Activated gamma-delta T cell treated with anti-CD3 and anti-CD28 coated beads, Interleukin-2, amount 50 U/mL, for 16 hours (primary cell): ENCODE results near the gene FAM161B.
"Not testable (repeated sequence)": the region's sequence is repeated elsewhere in the genome, so short reads cannot be mapped to it uniquely, and the experiment has no call there.

Experiments
- DNase-seq: peaks from one replicate; pipeline ENCODE4 v3.0.0-alpha.2; 2020; ENCODE audit warnings: low read depth

The FAM161B gene

DNA sequence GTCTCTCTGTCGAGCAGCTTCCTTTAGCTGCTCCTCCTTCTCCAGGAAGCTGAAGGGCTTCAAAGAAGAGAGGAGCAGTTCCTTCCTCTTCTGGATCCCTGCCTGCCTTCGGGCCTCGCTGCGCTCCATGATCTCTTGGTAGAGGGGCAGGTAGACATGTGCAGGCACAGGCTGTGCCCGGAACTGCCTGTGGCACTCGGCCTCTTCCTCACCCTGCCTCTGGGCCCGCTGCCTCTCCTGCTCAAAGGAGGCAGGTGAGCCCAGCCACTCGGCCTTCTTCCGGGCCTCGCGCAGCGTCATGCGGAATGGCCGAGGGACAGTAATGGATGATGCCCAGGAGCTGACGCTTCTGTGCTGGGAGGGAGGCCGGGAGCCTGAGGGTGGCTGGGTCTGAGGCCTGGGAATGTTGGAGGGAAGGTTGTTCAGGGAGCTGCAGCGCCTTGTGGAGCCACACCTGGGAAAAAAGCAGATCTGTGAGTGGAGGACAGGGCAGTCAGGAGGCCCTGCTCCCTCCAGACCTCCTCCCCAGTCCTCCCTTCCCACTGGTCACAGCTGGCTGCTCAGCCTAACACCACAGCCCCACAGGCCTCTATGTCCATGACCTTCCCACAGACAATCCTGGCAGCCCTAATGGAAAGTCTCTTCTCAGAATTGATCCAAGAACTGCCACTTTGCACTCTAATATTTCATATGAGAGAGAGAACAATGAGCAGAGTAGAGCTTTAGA is 5.3 kb downstream of the FAM161B start:
- no peak for DNase-seq

DNA sequence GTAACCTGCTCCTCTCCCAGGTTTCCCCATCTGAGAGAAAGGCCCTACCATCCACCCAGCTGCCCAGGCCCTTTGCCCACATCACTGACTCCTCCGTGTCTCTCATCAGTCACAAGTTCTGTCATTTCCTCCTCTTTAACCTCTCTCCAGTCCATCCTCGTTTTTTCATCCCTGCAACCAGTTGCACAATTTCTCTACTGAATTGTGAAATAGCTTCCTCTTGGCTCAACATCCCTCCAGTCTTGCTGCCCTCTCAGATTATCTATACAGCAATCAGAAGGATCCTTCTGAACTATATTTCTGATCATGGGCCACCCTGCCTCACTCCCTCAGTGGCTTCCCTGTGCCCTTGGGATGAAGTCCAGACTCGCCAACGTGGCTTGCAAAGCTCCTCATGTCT is 6.8 kb downstream of the FAM161B start:
- no peak for DNase-seq

DNA sequence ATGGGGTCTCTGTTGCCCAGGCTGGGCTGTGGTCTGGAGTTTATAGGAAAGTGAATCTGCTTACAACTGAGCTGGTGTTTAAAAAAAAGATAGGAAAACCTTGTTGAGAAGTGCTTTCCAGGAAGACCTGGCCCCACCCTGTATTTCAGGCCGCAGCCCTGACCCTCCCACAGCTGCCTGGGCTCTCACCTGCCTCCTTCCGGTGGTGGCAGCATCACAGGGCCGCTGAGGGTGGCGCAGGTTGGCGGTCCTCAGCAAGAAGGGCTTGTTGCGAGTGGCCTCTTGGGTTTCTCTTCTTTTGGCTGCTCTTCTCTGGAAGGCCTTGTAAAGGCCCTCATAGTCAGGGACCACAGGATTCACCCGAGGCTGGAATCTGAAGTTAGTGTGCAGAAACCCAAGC is 7.7 kb downstream of the FAM161B start:
- no peak for DNase-seq

DNA sequence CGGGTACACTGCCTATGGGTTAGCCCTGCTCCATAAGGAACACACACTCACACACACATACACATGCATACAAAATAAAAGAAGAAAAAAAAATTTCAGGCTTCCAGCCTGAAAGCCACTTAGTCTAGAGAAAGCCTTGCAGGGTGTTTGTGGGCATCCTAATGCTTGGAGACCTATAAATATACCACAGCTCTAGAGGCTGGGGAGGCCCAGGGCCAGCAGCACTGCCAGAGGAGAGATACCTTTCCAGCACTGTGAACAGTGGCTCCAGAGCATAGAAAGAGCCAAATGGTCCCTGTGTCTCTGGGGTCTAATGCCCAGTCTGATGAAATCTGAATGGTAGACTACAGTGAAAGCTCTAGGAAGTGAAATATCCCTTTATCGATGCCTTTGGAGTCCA is 12.9 kb downstream of the FAM161B start:
- no peak for DNase-seq

DNA sequence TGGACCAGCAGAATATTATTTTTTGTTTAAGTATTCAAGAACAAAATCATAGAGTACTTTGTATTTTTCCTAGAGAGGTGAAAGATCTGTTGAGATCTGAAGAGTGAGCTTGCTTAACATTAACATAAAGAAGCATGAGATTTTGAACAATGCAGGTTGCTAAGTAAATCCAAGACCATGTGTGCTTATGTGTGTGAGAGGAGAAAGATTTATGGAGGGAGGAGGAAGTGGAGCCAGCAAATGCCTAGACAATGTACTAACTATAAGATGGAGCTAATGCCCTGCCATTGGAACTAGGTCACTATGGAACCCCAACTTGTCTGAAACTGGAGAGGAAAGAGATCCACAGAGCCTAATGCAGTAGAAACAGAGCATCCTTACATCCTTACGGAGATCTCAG is 13.3 kb downstream of the FAM161B start:
- no peak for DNase-seq

DNA sequence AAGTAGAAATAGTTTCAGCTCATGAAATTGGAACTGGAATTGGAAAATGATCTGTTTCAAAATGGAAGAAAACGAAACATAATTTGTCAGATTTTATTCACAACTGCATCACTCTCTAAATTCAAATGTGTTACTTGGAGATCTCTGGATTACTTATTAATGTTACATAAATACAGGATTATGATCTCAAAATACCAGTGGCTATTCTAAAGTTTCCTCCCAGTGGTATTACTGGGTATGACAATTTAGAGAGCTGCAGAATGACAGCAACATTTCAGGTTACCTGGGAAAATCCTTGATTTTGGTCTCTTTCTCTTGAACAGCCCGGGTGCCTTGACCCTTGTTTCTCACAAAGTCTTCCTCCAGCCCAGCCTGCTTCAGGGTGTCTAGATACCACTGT is 14.2 kb downstream of the FAM161B start:
- DNase-seq, result no peak

DNA sequence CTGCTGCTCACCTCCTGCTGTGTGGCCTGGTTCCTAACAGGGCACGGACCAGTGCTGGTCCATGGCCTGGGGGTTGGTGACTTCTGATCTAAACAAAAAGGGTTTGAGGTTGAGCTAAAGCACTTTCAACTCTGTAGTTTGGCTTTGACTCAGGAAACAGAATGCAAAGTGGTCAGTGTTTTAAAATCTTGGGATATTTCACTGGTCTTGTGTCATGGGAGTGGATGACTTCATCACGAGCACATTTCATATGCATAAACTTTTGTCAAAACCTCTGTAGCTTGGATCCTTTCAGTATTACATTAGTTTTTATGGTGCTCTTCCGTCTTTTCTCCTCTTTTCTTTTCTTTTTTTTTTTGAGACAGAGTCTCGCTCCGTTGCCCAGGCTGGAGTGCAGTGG is 25.6 kb downstream of the FAM161B start:
- DNase-seq, result no peak

DNA sequence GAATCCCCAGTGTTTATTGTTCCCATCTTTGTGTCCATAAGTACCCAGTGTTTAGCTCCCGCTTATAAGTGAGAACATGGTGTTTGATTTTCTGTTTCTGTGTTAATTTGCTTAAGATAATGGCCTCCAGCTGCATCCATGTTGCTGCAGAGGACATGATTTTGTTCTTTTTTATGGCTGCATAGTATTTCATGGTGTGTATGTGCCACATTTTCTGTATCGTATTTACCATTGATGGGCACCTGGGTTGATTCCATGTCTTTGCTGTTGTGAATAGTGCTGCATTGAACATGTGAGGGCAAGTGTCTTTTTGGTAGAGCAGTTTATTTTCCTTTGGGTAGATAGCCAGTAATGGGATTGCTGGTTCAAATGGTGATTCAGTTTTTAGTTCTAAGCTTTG is 30.4 kb downstream of the FAM161B start:
- DNase-seq, result not testable (repeated sequence)

DNA sequence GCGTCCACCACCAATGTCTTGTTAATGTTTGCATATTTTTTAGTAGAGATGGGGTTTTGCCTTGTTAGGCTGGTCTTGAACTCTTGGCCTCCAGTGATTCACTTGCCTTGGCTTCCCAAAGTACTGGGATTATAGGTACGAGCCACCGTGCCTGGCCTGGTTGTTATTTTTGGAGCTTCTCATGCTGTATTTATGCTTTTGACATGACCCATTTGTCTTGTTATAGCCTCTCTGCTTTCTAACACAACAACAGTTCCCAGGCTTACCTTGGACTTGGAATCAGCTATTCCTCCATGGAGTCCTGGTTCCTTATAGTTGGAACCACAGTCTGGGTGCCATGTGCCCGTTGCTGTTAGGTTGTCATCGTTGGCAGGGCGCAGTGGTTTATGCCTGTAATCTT is 33.6 kb downstream of the FAM161B start:
- DNase-seq, result no peak

DNA sequence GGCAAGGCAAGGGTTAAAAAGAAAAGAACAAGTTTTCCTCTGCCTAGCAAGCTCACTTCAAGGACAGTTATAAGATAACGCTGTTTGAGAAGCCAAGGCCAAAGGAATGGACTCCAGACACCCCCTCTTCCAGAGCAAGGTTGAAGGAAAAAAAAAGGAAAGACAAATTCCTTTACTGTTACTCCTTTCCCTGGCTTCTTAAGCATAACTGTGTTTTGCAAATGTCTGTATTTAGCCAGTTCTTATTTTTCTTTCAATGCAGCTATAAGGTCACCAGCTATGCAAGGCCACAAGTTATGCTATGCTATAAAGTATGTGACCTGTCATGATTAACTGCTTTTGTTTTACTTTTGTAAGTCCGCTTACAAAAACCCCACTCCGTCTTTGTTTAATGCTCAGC is 36.6 kb downstream of the FAM161B start:
- DNase-seq, result no peak

DNA sequence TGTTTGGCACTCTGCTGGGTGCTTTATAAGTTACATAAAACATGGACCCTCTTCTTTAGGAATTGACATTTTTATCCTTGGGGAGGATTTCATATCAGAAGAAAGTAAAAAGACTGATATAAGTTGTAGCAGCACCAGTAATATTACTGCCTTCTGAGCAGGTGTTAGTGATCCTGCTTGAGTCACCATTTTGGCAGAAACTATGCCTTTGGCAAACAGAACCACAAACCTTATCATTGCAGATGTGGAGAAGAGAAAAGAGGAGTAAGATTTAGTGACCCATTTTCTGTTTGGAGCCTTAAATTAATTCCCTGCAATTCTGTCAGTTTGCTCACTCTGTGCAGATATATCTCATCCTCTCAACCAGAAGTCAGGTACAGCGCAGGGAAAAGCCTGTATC is 40.2 kb downstream of the FAM161B start:
- no peak for DNase-seq

DNA sequence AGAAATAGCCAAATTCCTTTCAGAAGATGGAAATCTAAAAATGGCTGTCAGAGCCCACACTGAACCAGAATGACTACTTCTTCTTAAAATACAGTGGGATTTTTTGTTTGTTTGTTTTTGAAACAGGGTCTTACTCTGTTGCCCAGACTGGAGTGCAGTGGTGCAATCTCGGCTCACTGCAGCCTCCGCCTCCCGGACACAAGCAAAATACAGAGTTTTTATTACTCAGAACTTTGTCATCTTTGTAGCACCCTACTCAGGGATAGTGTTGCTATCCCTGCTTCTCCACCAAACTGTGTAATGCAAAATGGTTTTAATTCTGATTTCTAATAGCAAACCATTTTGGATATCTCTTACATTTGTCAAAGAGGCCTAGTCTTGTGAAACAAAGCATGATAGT is 46.9 kb downstream of the FAM161B start:
- DNase-seq, result no peak

DNA sequence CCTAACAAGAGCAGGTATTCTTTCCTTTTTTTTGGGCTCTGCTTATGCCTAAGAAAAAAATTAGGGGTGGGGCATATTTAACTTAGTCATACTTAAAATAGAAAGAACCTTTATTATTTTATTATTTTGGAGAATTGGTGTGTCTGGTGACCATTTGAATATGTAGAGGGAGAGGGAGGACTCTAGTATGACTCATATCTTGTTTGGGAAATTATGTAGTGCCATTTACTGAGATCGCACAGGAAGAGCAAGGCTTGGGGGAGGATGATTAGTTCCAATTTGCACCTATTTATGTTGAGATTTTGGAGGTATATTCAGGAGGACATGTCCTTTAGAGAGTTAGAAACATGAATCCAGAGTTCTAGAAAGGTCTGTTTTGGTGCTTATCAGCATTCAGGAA is 53.4 kb downstream of the FAM161B start:
- DNase-seq, result no peak

DNA sequence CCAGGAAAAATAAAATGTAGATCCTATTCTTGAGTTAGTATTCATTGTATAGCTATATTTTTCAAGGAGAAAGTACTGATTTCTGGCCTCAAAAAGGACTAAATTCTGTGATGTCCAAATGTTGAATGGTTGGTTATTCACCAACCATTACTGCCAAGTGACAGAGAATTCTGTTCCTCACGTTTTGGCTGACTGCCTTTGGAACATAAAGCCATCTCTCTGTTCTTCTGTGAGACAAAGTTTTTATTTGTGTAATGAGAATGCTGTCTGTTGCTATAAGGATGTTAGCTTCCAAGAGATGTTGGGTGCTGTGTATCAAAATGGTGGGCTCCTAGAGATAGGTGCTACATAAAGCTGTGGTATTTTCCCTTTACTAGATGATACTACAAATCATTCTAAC is 54.0 kb downstream of the FAM161B start:
- DNase-seq, result no peak

DNA sequence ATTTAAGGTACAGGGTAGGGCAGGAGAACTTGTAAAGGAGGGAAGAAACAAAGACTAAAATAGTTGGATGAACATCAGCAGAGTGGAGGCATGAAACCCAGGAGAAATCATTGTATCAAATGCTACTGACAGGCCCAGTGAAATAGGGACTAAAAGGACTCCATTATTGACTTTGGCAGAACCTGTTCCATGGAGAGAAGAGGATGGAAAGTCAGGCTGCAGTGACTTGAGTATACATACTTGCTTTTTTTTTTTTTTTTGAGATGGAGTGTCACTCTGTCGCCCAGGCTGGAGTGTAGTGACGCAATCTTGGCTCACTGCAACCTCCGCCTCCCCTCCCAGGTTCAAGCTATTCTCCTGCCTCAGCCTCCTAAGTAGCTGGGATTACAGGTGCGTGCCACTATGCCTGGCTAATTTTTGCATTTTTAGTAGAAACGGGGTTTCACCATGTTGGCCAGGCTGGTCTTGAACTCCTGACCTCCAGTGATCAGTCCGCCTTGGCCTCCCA is 55.7 kb downstream of the FAM161B start:
- not testable (repeated sequence) for DNase-seq

DNA sequence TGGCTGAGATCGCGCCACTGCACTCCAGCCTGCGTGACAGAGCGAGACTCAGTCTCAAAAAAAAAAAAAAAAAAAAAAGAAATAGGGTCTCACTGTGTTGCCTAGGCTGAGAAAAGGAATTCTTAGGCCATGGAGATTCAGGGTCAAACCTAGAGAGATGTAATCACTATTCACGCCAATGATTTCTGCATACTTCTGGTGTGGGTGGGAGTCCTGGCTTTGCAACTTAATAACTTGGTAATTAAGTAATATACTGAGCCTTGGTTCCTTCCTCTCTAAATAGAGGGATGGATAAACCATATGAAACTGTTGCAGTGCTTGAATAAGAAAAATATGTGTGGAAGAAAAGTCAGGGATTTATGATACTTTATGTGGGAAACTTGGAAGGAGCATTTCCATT is 60.5 kb downstream of the FAM161B start:
- DNase-seq, result no peak

DNA sequence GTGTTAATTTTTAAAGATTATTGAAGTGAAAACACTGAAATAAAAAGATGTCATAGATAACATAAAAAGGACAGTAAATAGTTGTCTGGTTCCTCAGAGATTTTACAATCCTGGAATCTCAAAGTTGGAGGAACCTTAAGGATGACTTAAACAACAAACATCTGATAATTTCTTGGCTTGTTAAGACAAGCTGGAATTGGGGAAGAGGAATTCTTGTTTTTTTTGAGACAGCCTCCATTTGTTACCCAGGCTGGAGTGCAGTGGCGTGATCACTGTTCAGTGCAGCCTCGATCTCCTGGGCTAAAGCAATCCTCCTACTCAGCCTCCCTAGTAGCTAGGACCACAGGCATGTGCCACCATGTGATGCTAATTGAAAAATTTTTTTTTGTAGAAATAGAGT is 60.9 kb downstream of the FAM161B start:
- DNase-seq, result no peak

DNA sequence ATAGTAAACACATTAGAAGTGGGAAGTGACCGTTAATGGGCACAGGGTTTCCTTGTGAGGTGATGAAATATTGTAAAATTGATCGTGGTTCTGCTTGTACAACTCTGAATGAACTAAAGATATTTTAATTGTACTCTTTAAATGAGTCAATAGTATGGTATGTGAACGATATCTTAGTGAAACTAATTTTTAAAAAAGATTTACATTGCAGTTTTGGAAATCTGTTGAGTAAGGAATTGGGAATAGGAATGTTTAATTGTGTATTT is 61.5 kb downstream of the FAM161B start:
- no peak for DNase-seq

DNA sequence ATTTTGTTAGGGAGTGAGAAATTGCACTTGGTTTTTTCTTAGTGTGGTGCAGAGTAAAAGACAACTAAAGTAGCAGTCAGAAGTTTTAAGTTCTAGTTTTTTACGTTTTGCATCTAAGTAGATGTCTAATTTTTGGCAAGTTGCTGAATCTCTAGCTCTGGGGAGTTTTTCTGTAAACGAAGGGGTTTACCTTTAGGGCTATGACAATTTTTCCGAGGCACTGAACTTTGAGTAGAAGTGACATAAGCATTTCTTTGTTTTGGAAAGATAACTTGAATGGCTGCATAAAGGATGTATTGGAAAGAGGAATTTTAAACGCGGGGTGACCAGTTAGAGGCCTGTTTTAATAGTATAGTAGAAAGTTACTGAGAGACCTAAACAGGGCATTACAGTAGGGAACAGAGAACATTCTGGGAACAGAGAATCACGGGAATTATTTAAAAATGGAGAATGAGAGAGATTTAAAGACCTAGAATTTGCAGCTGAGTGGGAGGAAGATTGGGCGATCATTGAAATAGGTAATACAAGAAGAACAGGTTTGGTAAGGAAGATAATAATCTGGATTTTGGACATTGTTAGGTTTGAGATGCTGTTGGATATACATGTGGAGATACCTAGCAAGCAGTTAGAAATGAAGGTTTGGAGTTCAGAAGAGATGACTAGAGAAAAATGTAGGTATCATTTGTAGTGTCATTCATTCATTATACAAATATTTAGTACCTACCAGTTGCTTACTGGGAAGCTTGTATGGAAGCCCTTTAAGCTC is 62.0 kb downstream of the FAM161B start:
- no peak for DNase-seq

DNA sequence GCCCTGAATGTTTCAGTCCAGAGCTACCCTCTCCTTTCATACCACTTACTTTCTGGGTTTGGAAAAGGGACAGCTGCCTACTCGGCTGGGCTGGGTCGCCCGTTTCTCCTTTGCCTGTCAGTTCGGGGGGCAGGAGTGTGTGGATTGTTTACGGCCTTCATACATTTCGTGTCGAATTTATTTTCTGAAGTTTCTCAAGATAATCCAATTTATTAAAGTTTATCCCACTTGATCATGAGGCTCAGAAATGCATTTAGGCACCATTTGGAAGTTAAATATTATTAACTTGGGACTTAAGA is 62.6 kb downstream of the FAM161B start:
- no peak for DNase-seq

DNA sequence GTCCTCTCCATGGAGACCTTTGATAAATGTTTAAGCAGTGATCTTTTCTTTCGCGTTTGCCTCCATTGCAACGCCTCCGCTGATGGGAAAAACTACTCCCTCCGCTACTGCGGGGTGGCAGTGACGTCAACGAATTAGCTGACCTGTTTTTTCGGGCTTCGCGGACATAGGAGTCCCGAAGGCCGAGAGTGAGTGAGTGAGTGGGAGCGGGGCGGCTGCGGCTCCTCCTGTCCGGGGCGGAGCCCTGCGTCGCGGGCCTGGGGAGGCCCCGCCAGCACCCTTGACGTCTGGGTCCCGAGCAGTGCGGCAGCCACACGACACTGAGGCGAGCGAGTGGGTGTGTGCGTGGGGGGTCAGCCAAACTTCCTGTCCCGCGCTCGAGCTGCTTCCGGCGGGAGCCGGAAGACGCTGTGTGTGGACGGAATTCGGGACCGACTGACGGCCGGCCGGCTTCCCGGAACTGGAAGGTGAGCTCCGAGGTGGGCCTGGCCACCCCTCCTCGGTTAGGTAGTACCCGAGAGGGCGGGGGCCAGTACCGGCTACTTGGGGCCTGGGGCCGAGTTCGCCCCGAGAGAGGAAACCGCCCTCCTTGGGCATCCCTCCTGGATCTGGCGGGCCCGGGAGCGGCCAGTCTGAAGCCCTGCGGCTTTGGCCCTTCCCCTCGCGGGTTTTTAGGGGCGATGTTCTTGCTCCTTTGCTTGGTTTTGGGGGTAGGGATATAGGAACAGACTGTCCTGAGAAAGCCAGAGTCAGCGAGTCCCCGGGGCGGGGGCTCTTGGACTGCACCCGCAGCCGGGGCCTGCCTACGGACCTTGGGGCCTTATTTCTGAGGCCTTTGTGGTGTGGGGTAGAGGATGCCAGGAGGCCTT is 63.2 kb downstream of the FAM161B start, which contains the start of gene ZNF410:
Gene ZNF410, plus strand, starts transcription at position 411 of the 869 bp plus-strand sequence. CDS start 5,317 bp downstream, outside the sequence.
- peak; percentile 80 for DNase-seq

DNA sequence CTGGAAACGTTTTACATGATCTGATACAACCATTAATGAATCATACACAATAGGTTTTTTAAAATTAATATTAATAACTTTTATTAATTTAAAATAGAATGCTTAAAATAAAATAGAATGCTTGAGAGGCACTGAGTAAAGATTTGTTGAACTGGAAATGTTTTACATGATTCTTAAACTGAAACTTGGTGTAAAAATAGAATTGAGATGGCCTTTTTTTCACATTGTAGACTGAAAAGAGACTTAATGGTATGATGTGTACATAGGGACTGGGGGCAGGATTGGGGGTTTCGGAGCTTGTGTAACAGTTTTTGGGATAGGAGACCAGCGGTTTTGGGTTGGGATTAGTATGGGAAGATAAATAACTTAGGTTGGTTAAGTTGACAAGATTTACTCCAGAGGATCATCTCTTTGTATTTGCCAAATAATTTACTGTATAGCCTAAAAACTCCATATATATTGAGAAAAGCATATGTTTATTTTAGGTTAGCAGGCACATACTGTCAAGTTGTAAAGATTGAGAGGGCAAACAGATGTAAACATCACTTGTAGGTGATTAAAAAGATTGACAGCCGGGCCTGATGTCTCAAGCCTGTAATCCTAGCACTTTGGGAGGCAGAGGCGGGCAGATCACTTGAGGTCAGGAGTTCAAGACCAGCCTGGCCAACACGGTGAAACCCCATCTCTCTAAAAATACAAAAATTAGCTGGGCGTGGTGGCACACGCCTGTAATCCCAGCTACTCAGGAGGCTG is 65.3 kb downstream of the FAM161B start:
- no peak for DNase-seq
